HPDE6-E6E7 (cell line): ENCODE measurements around the gene PTPRN2.
"Not testable (repeated sequence)": the region's sequence is repeated elsewhere in the genome, so short reads cannot be mapped to it uniquely, and the experiment has no call there.

Source experiments
- DNase-seq: peaks from one replicate; pipeline ENCODE4 v3.0.0; 2011; ENCODE audit warnings: missing footprints; ENCODE audit errors: extremely low spot score

Gene PTPRN2

DNA sequence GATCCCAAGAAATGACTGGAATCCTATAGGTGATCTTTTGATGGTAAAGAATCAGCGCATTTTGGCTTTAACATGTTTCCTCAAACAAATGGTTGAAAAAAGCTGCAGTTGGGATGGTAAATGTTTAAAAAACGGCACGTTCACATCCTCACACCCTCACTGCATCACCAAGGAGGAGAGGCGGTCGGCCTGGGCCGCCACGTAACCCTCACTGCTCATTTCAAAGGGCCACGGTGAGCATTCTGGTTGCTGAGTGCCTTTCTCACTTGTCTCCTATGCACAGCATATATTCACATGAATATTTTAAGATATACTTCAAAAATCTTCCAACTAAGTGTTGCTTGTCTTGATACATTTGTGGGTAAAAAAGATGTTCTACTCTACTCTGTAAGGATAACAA lies 1017.7 kb downstream of the PTPRN2 start:
- DNase-seq: no peak

DNA sequence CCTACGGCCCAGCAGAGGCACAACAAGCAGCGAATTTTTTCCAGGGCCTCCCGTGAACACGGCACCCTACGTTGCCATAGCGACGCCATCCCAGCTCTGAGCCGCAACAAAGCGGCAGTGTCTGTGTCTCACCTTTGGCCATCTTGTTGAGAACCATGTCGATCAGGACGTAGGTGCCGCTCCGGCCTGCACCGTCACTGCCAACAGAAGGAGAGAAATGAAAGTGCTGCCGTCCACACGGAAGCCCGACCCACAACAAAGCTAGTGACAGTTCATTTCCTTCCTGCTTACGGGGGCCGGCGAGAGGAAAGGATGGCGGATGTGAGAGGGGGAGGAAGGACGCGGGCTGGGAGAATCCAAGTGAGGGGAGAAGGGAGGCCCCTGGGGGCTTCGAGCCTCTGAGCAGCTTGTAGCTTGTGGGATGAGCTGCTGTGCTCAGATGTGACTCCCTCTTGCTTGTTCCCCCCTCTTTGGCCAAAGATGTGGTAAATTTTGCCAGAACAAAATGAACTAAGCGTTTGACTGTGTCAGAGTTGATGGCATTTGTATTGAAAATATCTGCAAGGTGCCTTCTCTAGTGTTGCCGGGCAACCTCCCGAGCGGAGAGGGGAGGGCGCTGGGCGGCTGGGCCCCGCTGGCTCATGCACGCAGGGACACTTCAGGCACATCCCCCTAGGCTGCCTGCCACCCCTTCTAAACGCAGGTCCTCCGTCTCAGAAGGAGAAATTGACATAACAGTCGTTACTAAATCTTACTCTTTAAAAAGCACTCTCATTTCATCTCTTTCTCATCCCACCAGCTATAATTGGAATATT lies 1018.6 kb downstream of the PTPRN2 start:
- no peak for DNase-seq

DNA sequence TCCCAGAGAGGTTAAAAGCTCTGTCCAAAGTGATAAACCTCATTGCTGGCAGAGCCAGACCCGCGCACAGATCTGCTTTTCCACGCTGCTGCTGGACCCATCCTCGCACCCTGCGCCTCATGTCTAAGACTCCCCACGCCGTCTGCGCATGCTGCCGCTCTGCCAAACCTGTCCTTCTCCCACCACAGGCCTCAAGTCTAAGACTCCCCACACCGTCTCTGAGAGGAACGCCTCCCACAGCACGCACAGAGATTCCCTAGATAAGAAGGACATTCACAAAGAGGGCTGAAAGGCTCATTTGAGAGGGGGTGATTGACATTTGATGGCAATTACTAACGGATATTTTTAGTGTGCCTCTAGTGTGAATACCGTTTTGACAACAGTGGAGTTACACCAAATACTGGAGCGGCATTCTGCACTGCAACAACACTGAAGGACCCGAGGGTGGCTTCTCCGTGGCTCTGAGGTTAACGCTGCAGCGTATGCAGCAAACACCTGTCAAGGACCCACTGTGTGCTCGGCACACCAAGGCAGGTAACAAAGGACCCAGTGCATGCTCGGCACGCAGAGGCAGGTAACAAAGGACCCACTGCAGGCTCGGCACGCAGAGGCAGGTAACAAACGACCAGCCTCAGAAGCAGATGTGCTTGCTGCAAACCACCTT lies 1019.4 kb downstream of the PTPRN2 start:
- DNase-seq: no peak

DNA sequence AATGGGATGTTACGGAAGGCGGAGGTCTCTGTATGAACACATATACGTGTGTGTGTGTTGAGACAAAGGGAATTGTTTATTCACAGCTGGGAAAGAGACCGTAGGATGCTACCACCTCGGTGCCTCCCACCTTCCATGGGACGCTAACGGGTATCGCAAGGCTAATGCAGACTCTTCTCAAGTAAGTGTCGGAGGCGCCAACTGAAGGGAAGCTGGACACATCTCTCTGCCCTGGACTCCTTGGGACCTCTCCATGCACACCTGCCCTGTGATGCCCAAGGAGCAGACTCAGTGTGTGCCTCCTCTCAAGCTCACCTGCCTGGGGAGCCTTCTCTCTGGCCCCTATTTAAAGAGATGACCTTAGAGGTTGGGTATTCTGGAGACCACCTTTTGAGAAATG lies 1020.0 kb downstream of the PTPRN2 start:
- no peak for DNase-seq

DNA sequence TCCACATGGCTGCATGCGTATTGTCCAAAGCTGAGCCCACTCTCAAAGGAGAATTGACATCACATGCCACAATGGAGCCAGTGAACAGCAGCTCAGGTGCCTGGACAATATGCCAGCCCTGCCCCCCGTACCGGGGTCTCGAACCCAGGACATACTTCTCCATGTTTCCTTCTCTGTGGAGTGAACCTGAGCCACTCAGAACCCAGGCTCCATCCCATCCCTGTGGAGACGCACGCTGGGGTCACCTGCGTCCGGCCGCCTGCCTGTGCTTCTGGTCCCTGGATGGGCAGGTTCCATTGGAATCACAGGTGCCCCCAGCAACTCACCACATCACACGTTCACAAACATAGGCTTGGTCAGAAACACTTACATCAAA lies 1021.0 kb downstream of the PTPRN2 start:
- DNase-seq: no peak

DNA sequence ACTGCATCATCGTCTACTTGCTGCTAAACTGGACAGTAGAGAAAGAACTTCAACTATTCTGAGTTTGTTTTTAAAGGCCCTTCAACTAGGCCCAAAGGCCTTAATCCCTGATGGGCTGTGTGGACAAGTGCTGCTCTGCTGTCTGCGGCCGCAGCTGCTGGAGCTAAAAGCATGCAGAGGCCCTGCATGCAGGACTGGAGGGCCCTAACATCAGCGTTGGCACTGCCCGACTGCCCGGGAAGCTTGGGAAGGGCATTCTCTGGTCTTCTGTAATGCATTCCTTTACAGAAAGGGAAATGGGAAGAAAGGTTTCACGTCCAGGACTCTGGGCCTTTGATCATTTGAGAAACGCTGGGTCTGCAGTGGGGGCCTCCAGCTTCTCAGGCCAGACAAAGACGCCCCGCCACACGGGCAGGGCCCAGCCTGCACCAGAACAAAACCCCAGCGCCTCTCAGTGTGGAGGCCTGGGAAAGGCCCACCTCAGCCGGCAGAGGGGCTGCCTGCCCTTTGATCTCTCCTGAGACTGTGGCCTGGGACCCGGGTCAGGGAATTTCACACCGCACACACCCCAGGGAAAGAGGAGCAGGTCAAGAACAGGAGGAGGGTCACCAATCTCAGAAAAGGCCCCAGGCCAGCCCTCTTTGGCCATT lies 1021.5 kb downstream of the PTPRN2 start:
- DNase-seq: no peak

DNA sequence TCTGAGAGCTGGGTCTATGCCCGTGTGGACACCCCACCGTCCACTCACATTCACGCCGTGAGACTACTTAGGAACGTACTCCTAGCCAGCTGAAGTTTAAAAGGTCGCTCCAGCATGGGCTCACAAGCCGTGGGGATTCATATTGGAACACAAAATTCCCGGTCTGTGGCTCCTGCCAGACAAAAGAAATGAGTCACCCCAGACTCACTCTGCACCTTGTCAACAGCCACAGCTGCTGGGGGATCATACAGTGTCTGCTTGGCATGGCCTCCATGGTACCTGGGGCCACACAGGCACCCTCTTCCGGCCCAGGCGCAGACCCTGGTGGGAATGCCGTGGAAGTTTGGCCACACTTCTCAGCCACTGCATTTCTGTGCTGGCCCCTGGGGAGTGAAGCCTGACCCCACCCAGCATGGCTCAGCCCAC lies 1022.4 kb downstream of the PTPRN2 start:
- DNase-seq: no peak

DNA sequence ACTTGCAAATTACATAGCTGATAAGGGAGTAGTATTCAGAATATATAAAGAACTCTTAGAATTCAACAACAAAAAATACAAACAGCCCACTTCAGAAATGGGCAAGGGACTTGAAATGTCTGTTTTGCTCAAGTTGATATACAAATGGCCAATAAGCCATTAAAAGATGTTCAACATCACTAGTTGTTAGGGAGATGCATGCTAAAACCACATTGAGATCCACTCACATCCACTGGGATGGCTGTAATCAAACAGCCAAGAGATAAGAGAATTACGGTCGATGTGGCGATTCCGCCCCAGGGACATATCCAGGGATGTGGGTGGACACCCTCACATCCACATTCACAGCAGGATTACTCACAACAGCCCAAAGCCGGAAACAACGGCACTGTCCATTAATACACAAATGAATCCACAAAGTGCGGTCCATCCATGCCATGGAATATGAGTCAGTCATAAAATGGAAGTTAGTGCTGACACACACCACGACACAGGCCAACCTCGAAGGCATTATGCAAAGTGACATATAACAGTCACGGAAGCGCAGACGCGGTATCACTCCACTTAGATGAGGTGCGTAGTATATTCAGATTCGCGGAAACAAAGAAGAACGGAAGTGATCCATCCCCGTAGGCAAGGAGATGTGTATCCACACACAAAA lies 1023.0 kb downstream of the PTPRN2 start:
- DNase-seq: no peak

DNA sequence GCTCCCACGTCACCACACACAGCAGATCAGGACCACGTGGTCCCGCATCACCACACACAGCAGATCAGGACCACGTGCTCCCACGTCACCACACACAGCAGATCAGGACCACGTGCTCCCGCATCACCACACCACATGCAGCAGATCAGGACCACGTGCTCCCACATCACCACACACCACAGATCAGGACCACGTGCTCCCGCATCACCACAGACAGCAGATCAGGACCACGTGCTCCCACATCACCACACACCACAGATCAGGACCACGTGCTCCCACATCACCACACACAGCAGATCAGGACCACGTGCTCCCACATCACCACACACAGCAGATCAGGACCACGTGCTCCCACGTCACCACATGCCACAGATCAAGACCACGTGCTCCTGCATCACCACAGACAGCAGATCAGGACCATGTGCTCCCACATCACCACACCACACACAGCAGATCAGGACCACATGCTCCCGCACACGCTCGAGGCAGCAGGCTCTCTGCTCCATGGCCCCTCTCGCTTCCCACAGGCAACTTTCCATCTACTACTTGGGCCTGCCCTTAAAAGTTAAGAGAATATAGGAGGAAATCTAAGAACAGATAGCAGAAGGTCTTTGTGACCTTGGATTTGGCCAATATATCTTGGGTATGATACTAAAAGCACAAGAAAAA lies 1024.0 kb downstream of the PTPRN2 start:
- not testable (repeated sequence) for DNase-seq

DNA sequence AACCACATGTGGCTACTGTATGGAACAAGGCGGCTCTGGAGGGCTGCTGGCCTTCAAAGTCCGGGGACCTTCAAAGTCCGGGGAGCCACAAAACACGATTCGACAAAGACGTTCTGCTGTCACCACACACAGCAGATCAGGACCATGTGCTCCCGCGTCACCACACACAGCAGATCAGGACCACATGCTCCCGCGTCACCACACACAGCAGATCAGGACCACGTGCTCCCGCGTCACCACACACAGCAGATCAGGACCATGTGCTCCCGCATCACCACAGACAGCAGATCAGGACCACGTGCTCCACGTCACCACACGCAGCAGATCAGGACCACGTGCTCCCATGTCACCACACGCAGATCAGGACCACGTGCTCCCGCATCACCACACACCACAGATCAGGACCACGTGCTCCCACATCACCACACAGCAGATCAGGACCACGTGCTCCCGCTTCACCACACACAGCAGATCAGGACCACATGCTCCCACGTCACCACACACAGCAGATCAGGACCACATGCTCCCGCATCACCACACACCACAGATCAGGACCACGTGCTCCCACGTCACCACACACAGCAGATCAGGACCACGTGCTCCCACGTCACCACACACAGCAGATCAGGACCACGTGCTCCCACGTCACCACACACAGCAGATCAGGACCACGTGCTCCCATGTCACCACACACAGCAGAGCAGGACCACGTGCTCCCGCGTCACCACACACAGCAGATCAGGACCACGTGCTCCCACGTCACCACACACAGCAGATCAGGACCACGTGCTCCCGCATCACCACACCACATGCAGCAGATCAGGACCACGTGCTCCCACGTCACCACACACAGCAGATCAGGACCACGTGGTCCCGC lies 1024.9 kb downstream of the PTPRN2 start:
- not testable (repeated sequence) for DNase-seq

DNA sequence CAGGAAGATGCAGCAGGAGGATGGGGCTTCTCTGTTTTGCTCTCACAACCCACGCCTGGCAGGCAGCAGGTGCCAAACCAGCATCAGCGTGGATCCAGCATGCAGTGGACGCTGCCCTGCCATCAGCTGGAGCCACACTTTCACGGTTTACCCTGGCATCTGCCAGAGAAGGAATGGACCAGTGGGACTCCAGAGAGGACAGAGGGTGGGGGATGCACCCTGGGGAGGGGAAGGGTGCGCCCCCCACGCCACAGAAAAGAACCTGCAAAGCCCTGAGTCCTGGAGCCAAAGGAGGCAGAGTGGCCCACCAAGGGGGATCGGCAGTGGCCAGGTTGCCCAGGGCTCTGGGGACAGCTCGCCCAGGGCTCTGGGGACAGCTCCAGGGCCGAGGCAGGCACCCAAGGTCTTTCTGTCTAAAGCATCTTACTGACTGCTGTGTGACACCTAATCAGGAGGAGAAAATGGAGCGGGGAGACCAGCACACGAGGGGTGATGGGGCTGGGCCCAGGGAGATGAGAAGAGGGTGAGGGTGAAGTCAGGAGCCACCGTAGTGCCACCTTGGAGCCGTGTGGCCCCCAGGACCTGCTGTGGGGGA lies 1025.7 kb downstream of the PTPRN2 start:
- no peak for DNase-seq

DNA sequence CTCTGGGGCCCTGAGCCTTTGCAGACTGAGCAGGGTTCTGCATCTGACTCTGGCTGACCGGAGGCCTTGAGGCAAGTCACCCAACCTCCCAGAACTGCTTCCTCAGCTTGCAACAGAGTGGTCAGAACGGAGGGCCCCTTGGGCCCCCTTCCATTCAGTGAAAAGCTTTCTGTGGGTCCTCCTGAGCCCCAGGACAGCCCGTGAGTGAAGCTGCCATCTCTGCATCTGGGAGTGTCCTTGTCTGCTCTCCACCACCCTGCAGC lies 1026.2 kb downstream of the PTPRN2 start:
- no peak for DNase-seq

DNA sequence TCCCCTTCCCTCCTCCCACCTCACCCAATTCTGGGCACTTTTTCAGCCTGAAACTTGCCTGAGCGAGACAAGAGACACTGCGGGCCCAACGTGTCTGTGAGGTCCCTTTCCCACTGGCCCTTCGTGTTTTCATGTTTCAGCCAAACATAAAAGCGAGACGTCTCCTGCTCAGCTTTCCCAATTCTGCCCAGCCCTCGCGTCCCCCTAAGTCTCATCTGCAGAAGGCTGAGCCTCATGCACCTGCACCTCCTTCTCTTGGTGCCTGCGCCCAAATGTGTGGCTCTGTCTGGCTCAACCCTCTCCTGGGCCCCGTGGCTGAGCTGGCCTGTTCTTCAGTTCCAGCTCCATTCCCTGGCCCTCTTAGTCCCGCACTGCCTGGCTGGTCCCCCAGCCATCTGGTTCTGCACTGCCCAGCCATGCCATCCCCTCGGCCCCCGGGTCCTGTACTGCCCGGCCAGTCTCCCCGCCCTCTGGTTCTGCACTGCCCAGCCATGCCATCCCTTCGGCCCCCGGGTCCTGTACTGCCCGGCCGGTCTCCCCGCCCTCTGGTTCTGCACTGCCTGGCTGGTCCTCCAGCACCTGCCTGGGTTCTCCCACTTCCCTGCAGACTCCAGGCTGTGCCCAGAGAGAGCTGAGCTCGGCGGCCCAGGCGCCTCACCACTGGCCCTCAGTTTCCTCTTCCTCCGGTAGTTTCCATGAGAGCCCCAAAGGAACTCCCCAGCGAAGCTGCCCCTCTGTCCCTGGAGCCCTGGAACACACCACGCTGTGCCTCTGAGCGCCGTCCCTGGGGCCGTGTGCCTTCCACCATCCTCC lies 1026.7 kb downstream of the PTPRN2 start:
- no peak for DNase-seq

DNA sequence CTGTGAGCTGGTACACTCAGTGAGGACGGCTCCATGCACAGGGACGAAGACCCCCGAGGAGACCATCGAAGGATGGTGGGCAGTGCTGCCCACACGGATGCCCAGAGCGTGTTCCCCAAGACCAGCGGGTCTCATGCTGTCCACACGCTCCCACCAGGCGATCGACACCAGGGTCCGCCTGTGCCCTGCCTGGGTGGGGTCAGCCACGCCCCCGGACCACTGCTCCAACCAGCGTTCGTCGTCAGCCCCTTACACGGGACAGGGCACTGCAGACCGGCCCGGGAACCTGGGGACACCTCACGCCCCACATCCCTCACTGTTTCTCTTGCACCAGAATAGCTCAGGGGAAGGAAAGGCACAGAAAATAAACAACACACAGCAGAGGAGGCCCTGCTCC lies 1027.4 kb downstream of the PTPRN2 start:
- DNase-seq: no peak

DNA sequence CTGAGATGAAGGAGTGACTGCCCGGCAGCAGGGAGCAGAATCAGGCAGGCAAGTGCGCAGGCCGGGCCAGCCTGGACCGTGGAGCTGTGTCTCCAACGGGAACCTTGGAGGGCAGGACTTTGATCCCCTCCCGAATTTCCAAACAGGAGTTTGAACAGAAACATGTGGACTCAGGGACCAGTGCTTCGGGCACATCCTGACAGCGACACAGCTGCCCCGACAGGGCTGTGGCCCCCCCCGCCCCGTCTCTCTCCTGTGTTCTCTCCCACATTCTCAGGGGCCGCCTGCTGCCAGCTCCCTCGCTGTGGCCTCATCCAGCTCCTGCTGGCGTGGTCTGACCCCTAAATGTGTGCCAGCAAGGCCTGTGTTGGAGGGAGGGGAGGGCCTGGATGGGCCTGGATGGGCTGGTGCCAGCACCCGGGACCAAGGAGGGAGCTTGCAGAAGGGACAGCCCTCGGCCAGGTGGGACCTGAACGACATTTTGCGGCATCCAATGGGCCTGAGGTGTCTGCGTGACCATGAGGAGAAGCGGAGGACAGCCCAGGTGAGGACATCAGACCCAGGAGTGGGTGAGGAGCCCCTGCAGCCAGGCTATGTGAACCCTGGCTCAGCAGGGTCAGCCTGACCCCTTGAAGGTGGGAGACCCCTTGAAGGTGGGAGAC lies 1027.9 kb downstream of the PTPRN2 start:
- DNase-seq: no peak

DNA sequence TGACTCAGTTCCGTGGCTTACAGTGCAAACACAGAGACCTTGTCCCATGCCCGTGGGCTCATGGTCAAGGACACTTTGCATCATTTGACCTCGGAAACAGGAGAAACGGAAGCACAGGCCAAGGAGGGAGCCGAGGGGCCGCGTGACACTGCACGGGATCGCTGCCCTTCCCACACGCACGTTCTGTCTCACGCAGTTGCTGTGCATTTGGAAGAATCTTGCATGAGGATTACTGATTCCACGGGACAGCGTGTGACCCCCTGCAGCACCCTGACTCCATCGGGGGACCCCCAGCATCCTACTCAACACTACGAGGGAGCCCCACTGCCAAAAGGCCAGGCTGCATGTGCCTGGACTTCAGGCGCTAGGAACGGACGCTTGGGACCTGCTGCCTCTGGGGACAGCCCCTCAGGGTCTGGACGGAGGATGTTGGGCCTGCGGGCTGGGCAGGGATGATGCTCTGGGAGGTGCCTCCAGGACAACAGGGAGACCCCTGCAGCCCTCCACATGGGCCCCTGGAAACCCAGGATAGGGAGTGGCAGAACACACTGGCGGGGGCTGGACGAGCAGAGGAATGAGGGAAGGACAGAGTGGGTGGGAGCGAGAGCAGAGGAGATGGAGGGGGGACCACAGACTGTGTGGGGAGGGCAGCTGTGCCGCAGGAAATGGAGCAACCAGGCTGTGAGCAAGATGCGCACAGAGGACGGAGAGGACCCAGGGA lies 1028.6 kb downstream of the PTPRN2 start:
- DNase-seq: no peak

DNA sequence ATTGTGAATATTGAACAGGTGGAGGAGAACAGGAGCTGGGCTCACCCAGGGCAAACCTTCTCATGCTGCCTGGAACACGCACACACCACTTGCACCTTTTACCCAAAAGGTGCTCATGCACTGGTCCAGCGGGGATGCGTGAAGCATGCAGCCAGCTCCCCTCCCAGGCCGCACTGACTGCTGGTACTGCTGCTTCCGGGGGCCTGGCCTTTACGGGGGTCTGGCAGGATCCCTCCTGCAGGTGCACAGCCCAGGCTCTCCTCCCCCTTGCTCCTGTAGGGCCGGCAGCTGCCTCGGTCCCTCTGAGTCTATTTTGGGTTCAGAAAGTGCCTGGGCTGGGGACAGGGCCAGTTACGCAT lies 1029.1 kb downstream of the PTPRN2 start:
- no peak for DNase-seq

DNA sequence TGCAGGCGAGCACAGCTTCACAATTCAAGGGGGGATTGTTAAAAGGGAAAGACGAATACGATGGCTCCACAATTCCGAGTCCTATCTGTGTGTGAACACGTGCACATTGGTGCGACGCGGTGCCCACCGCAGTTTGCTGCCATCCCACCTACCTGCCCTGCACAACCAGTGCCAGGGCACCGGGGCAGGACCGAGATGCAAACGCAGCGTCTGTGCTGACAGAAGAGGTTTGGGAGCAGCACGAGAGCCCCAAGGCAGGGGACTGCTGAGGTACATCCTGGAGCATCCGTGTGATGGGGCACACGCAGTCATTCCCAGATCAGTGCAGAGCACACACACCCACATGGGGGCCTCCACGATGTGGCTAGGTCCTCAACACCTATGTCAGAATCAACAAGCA lies 1029.6 kb downstream of the PTPRN2 start:
- no peak for DNase-seq

DNA sequence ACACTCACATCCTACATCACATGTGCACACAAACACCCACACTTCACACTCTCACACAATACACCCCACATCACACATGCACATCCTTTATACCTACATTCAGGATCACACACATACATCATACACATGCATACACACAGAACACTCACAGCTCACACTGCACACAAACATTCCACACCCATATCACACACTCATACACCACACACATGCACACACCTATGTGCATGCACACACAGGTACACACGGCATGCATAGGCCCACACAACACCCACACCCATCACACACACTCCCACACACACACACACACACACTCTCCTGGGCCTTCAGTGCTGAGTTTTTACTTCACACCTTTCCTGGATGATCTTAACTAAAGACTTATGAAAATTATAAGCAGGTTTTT lies 1030.4 kb downstream of the PTPRN2 start:
- DNase-seq: no peak
